NCI-H146 treated with DMSO at 0.1 percent for 48 hours (cell line): Measurements from ENCODE around the gene FNIP2.
"Not testable (repeated sequence)": the region's sequence is repeated elsewhere in the genome, so short reads cannot be mapped to it uniquely, and the experiment has no call there.

ENCODE experiments used
- DNase-seq: peaks from one replicate; lab custom pipeline; 2025; ENCODE audit not compliant: unreplicated experiment; lab: John Stamatoyannopoulos, UW

Gene FNIP2

DNA sequence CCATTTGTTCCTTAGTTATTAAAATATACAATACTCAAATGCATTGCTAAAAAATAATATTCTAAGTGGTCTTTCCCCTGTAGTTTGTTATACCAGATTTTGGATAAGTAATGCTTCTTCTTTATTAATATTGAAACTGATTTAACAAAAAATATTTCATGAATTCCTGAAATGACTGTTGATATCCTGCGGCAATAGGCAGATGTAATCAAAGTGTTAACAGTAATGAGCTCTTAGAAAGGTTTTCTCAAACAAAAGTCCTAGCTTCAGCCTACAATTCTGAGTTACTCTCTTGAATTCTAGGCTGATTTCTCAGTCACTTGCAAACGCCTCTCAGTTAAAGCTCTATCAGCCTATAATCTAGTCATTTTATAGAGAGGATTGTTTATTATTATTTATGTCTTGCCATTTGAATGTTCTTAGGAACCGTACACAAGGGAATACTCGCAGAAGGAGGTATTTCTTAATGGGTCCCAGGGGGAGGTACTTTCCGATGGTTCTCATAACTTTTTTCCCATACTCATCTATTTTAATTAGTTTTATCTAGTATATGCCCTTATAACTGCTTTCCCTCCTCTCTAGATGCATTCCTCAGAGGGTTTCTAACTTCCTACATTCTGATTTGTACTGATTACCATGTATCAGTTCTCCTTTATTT, 96.8 kb downstream of the FNIP2 start:
- DNase-seq, result no peak

DNA sequence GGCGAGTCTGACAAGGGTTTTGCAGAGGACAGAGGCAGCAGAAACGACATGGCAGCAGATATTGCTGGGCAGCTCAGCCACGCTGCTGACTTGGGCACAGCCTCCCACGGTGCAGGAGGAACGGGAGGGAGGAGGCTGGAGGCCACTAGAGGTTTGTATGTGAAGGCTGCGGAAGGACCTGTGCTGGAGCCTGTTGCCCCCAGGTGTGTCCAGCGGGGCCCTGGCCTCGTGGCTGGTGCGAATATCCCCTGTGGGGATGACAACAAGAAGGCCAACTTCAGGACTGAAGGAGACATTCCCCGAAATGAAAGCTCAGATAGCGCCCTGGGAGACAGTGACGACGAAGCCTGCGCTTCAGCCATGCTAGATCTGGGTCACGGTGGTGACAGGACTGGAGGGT, 100.2 kb downstream of the FNIP2 start:
- no peak for DNase-seq

DNA sequence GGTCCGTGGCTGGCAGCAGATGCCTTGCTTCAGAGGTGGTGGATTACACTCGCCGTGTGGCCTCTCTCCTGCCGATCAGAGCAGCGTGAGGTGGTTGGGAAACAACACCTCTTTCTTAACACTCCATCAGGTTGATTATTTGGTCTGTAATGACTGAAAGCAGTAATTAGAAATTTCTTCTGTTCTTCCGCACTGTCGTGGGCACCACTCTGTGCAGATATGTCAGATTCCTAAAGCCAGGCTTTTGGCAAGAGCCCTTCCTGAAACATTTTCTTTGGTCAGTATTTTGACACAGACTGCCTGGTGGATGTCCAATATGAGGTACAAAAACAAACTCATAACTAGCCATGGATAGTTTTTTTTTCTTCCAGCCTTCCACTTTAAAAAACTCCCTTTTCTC, 100.9 kb downstream of the FNIP2 start:
- no peak for DNase-seq

DNA sequence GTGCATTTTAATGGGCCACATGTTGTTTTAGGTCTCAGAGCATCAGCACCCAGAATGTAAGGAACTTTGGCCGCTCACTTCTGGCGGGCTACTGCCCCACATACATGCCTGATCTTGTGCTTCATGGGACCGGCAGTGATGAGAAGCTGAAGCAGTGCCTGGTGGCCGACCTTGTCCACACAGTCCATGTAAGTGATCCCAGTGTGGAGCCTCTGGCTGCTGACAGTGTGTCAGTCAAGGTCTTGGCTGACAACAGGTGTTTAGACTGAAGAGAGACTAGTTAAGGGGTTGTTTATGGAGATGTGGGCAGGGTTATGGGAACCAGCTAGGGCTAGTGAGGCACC, 101.4 kb downstream of the FNIP2 start:
- DNase-seq, result no peak

DNA sequence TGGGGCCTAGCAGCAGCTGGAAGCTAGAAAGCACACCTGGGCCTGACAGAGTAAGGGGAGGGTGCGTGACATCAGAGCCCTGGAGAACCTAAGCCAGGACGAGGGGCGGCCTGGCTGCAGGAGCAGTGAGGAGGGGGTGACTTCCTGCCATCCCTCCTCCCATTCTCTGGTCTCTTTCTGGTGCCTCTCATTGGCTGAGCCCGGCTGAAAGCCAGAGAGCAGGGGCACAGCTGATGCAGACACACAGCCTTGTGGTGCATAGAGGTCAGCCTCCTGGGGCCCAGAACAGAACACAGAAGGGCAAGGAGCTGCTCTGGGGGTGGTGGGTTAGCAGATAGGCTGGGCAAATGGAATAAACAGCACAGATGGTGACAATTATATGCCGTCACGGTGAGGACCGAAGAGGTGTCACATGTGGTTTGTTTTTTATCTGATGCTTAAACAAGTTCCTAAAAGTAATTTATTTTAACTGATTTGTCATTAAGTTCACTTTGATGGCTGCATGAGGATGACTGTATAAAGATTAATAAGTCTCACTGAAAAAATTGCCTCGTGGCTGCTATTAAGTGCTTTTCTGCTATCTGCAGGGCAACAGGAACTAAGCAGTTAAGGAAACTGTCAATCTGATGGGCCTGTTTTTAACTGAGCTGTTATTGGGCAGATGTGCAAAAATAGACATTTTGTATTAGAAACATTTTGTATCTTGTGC, 102.0 kb downstream of the FNIP2 start:
- no peak for DNase-seq

DNA sequence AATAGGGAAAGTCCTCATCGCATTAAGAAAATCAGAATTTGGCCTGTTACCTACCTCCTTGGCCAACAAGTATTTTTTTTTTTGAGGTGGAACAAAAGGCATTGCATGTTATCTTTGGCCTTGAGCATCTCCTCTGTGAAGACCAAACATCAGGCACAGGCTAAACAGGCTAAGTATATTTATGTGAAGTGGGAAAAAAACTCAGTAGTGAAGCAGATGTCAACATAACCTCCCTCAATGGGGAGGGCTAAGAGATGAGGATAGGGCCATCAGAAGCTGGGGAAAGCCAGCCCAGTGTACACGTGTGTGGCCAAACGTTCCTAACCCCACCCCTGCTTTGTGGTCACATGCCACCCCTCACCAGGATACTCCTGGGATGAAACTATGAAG, 102.5 kb downstream of the FNIP2 start:
- DNase-seq, result no peak

DNA sequence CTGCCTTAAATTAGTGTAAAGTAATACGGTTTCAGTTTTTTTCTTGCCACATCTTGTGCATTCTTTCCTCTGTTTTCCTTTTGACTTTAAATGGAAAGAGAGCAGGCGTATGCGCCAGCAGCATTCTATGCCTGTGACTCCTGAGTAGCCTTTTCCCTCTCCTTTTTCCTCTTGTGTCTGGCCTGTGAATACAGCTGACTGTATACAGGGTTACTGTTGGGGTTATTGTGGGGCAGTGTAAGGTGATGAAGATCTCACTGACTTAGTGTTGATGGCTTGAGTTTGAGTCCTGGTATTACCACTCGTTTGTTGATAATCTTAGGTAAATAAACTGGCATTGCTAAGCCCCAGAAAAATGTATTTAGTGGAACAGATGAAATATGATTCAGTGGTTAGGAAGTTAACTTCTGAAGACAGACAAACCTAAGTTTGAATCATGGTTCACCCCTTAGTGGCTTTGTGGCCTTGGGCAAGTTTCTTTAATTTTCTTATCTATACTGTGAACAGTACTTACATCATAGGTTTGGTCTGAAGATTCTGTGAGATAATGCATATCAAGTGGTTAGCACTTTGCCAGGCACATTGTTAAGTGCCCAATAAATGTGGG, 105.1 kb downstream of the FNIP2 start:
- no peak for DNase-seq

DNA sequence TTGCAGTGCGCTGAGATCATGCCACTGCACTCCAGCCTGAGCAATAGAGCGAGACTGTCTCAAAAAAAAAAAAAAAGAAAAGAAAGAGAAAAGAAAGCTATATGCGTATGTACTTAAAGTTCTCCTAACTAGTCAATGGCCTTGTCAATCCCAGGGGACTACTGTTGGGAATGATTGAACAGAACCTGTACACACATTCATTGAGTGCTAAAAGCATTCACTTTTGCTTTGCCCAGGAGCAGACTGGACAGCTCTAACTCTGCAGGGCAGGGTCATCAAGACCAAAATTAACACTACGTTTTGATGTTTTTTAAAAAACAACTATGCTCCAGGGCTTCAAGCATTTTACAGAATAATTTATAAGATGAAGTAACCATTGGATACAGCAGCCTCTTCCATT, 106.2 kb downstream of the FNIP2 start:
- DNase-seq, result no peak

DNA sequence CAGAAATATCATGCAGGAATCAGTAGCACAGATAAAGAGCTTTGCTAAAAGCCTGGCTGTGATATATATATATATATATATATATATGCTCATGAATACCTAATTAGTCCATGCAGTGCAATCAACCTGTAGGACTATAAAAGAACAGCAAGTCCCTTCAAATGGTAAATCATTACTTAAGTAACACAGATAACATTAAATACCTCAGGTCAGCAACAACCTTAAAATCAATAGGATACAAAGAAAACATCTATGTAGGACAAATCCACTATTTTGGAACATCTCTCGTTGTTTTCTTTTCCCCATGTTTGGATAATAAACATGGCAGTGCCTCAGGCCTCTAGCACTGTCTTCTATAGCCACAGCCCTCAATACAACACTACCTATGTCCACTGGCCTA, 106.6 kb downstream of the FNIP2 start:
- DNase-seq, result no peak

DNA sequence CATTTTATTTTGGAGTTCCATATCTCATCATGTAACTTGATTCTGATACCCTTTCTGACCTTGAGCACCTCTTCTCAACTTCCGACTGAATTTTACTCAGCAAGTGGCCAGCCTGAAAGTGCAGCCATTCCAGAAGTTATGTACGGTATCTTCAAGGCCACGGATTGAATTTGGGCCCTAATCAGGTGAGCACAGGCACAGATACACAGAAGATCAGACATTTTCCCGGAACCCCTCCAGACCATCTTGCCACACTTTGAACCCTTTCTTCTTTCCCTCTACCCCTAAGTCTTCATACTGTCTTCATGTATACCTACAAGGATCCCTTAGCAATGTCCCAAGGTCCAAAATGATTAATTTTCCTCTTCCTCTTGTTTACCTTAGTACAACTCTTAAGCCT, 108.2 kb downstream of the FNIP2 start:
- DNase-seq, result no peak

DNA sequence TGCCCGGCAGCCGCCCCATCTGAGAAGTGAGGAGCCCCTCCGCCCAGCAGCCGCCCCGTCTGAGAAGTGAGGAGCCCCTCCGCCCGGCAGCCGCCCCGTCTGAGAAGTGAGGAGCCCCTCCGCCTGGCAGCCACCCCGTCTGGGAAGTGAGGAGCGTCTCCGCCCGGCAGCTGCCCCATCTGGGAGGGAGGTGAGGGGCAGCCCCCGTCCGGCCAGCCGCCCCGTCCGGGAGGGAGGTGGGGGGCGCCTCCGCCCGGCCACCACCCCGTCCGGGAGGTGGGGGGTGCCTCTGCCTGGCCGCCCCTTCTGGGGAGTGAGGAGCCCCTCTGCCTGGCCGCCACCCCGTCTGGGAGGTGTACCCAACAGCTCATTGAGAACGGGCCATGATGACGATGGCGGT, 113.3 kb downstream of the FNIP2 start:
- DNase-seq, result not testable (repeated sequence)

DNA sequence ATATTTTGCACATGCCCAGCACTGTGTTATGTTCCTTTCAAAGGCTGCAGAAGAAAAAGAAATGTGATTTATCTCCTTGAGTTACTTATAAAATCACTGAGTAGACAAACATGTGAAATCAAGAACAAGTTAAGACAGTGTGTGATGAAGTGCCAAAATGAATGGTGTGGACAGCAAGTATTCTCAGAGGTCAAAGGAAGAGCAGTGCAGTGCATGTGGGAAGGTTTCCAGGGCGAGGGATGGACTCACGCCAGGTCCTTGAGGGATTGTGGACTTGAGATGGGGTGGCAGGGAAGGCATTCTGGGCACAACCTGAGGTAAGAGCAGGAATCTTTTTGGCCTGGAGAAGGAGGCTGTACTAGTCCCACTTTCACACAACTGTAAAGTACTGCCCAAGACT, 115.5 kb downstream of the FNIP2 start:
- no peak for DNase-seq

DNA sequence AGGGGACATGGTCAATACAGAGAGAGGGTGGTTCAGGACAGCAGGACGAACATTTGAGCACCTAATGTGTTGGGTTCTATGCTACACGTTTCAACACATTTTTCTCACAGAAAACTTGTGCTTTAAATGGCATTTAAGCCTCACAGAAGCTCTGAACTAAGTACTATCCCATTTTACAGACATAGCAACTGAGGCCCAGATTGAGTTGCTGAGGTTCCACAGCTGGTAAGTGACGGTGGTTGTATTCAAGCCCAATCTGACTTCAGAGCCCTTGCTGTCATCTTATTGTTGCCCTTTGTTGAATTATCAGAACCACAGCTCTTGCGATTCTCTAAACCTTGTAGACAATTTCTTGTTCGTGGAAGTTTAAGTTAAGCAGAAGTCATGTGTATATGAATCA, 116.7 kb downstream of the FNIP2 start:
- no peak for DNase-seq

DNA sequence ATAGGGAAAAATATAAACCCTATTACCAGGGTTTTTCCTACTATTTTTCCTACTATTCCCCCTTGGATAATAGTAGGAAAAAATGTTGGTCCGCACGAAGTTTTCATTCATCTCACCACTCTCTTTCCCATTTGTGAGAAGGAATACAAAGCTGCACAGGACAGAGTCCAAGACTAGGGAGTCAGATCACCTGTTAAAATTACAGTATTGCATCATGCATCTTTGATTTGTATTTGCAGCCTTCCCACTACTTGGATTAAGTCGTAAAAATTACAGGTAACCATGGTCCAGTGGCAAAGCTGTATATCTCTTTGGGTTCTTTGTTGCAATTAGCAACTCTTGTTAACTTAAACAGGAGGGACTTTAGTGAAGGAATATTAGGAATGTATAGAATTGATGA, 121.5 kb downstream of the FNIP2 start:
- DNase-seq, result no peak

DNA sequence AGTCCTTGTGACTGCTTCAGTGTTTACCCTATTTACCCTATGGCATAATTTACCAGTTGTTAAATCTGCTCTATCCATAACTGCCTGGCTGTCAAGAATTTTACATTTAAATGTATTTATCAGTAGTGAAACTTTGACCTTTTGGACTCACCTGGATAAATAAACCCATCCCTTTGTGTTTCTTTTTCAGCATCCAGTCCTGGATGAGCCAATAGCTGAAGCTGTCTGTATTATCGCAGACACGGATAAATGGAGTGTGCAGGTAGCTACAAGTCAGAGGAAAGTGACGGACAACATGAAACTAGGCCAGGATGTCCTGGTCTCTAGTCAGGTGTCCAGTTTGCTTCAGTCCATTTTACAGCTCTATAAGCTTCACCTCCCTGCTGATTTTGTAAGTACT, 122.4 kb downstream of the FNIP2 start:
- DNase-seq, result no peak

DNA sequence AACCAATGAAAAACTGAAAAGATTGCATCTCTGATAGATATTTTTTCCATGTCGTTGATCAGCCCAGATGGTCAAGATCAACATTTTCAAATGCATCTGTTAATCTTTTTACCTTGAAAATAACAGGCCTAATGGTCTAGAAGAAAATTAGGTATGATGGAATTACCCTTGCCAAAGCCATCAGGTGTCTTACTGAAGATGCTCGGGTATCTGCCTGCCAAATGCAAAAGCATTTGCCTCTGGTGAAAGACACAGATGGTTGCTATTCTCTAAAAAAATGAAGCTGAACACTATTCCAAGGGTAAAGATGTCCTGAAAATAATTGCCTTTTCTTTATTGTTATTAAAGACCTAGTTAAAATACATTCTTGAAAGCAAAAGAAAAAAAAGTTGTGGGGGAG, 126.0 kb downstream of the FNIP2 start:
- DNase-seq, result no peak

DNA sequence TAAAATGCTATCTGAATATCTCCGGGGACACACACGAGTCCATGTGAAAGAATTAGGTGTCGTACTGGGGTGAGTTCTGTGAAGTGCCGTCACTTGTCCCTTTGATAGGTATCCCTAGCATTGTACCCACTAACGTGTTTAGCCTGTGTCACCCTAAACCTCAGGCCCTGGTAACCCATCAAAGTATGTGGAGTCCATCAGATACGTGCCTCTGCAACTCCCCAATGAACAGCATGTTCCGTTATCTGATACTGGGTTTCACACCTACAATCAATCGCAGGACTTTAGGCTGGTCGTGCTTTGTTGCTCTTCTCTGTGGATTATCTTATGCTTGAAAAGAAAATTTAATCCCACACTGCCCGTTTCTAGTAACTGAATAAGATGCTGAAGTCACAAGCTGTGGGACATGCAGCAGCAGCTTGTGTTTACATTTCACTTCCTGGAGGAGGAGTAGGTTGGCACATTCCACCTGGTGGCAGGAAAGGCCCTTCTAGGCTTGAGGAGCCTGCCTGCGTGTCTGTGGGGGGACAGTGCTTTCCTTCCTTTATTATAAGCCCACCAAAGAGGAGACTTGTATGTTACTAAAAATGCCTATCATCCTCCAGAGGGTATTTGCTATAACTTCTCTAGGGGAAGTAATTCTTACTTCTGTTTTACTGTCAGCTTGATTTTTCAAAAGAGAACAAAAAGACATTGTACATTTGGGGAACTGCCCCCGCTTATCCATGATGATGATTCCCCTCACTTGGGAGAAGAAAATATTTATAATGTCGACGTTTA, 127.2 kb downstream of the FNIP2 start:
- no peak for DNase-seq

DNA sequence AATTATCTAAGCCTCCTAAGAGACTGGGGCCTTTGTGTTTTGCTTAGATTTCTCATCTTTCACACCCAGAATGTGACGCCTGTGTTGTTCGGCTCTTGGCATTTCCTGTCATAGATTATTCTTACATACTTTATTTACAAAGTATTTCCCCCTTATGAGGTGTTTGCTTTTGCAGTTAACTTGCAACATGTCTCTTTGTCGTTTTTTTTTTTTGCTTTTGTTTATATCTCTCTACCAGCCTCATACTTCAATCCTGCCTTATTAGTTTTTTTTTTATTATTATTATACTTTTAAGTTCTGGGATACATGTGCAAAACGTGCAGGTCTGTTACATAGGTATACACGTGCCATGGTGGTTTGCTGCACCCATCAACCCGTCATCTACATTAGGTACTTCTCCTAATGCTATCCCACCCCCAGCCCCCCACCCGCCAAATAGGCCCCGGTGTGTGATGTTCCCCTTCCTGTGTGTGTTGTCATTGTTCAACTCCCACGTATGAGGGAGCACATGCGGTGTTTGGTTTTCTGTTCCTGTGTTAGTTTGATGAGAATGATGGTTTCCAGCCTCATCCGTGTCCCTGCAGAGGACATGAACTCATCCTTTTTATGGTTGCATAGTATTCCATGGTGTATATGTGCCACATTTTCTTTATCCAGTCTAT, 127.9 kb downstream of the FNIP2 start:
- DNase-seq, result not testable (repeated sequence)

DNA sequence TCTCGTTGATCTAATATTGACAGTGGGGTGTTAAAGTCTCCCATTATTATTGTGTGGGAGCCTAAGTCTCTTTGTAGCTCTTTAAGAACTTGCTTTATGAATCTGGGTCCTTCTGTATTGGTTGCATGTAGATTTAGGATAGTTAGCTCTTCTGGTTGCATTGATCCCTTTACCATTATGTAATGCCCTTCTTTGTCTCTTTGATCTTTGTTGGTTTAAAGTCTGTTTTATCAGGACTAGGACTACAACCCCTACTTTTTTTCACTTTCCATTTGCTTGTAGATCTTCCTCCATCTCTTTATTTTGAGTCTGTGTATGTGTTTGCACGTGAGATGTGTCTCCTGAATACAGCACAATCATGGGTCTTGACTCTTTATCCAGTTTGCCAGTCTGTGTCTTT, 131.6 kb downstream of the FNIP2 start:
- DNase-seq, result not testable (repeated sequence)

DNA sequence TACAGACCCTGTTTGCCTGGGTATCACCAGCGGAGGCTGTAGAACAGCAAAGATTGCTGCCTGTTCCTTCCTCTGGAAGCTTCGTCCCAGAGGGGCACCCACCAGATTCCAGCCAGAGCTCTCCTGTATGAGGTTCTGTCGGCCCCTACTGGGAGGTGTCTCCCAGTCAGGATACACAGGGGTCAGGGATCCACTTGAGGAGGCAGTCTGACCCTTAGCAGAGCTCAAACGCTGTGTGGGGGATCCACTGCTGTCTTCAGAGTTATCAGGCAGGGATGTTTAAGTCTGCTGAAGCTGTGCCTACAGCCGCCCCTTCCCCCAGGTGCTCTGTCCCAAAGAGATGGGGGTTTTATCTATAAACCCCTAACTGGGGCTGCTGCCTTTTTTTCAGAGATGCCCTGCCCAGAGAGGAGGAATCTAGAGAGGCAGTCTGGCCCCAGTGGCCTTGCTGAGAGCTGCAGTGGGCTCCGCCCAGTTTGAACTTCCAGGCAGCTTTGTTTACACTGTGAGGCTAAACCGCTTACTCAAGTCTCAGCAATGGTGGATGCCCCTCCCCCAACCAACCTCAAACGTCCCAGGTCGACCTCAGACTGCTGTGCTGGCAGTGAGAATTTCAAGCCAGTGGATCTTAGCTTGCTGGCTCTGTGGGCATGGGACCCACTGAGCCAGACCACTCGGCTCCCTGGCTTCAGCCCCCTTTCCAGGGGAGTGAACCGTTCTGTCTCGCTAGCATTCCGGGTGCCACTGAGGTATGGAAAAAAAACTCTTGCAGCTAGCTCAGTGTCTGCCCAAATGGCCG, 133.7 kb downstream of the FNIP2 start:
- DNase-seq, result not testable (repeated sequence)

DNA sequence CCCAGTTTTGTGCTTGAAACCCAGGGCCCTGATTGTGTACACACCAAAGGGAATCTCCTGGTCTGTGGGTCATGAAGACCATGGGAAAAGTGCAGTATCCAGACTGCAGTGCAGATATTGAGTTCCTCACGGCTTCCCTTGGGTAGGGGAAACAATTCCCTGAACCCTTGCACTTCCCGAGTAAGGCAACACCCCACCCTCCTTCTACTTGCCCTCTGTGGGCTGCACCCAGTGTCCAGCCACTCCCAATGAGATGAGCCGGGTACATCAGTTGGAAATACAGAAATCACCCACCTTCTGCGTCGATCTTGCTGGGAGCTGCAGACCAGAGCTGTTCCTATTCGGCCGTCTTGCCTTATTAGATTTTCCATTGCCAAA, 134.2 kb downstream of the FNIP2 start:
- no peak for DNase-seq
